Muscle of arm (tissue), 14 donors: Measurements from ENCODE around the gene BEST2. TPM values are rescaled to one million over a fixed set of nuclear protein-coding genes. Genes with fewer than 3 reads are reported as not detected.
"Not testable (repeated sequence)": the region's sequence is repeated elsewhere in the genome, so short reads cannot be mapped to it uniquely, and the experiment has no call there.

ENCODE experiments used
- DNase-seq: peaks from one replicate; pipeline ENCODE4 v3.0.0-alpha.2; 2013
- long read RNA-seq, 11 donors: transcript quantifications; one replicate each; lab custom pipeline, GENCODE V29; 2026
- polyA plus RNA-seq, 12 donors: library from polyadenylated mRNA; unstranded; fragments of 120-200 nt; gene quantifications; one replicate each; pipeline ENCODE4 v1.2.1, GENCODE V29; 2013; ENCODE audit not compliant: insufficient read length in 12 of 12

Gene BEST2
- polyA plus RNA-seq, result under 1 TPM in 4 of 12 donors, not detected in 8; 0.08 to 0.14 (median 0.11) TPM
- long read RNA-seq, donor 1, result 0 reads
- long read RNA-seq, donor 2, result 0 reads
- long read RNA-seq, donor 3, result 0 reads
- long read RNA-seq, donor 4, result 0 reads
- long read RNA-seq, donor 5, result 0 reads
- long read RNA-seq, donor 6, result 0 reads
- long read RNA-seq, donor 7, result 0 reads
- long read RNA-seq, donor 8, result 0 reads
- long read RNA-seq, donor 9, result 0 reads
- long read RNA-seq, donor 10, result 0 reads
- long read RNA-seq, donor 11, result 0 reads

GRCh38 chr19:12751635-12752034, at the start of gene BEST2:
Gene BEST2 (plus strand): TSS chr19:12751791. CDS start chr19:12752593, 802 bp downstream.
- no peak for DNase-seq

- peak; percentile 41 for DNase-seq
Observed at GRCh38 chr19:12703046-12703445, 48.5 kb upstream of the BEST2 start.

GRCh38 chr19:12705169-12705568, 46.4 kb upstream of the BEST2 start:
- DNase-seq, result no peak

- DNase-seq, result no peak
Observed at GRCh38 chr19:12705654-12706331, 45.8 kb upstream of the BEST2 start.

- DNase-seq, result no peak
Observed at GRCh38 chr19:12706332-12706718, 45.3 kb upstream of the BEST2 start.

- no peak for DNase-seq
Observed at GRCh38 chr19:12708641-12709040, 43.0 kb upstream of the BEST2 start.

- DNase-seq, result no peak
Observed at GRCh38 chr19:12711187-12711586, 40.4 kb upstream of the BEST2 start.

GRCh38 chr19:12712077-12712476, 39.5 kb upstream of the BEST2 start:
- DNase-seq, result not testable (repeated sequence)

- not testable (repeated sequence) for DNase-seq
Observed at GRCh38 chr19:12713304-12713703, 38.3 kb upstream of the BEST2 start.

GRCh38 chr19:12715102-12715501, 36.5 kb upstream of the BEST2 start:
- no peak for DNase-seq

- DNase-seq, result no peak
Observed at GRCh38 chr19:12715929-12716328, 35.7 kb upstream of the BEST2 start.

GRCh38 chr19:12720296-12720695, 31.3 kb upstream of the BEST2 start:
- DNase-seq, result no peak

- DNase-seq, result peak; percentile 29
Observed at GRCh38 chr19:12720851-12721655, 30.5 kb upstream of the BEST2 start.

GRCh38 chr19:12721656-12722565, 29.7 kb upstream of the BEST2 start:
- peak; percentile 80 for DNase-seq

GRCh38 chr19:12722566-12723380, 28.8 kb upstream of the BEST2 start:
- peak; percentile 98 for DNase-seq

GRCh38 chr19:12723381-12723640, 28.3 kb upstream of the BEST2 start:
- DNase-seq, result no peak

GRCh38 chr19:12723641-12724426, 27.8 kb upstream of the BEST2 start, which contains the start of gene TNPO2:
Gene TNPO2 (minus strand): TSS chr19:12723932. CDS start chr19:12720977, 2,955 bp downstream.
- DNase-seq, result peak; percentile 58

- not testable (repeated sequence) for DNase-seq
Observed at GRCh38 chr19:12725612-12726011, 26.0 kb upstream of the BEST2 start.

GRCh38 chr19:12726988-12727316, 24.6 kb upstream of the BEST2 start:
- DNase-seq, result no peak
